ENCODE results near the gene PRSS22.

- TF ChIP-seq CTCF (IDR thresholded peaks at IDR 0.05) (no peak), EZH2 (IDR thresholded peaks at IDR 0.05; ENCODE audit: borderline replicate concordance, insufficient read depth, low read depth, low read length, poor library complexity, severe bottlenecking) (no peak)
These were observed 1.8 kb upstream of the PRSS22 start for GRCh38 chr16:2859686-2860265.

Data from B cell (primary cell).